Endothelial cell of umbilical vein (primary cell): ENCODE measurements around the gene KLHL21. TPM values are rescaled to one million over a fixed set of nuclear protein-coding genes. Genes with fewer than 3 reads are reported as not detected.

Experiments
- BruUV-seq: library from RNA; stranded (reverse); fragments of 400-500 nt; replicated peaks from 2 replicates; lab custom pipeline; 2021; lab: Mats Ljungman, UMichigan
- CTCF ChIA-PET: fragments of 300-600, 350-600 bp; sonication (Branson Sonifier 250); formaldehyde crosslinking; loops from one replicate; lab custom pipeline; 2021; ENCODE audit warnings: antibody characterized with exemption, inconsistent platforms; lab: Charles Lee
- POLR2A ChIA-PET: fragments of 300-600, 350-600 bp; sonication (Branson Sonifier 250); formaldehyde crosslinking; loops from one replicate; lab custom pipeline; 2021; ENCODE audit warnings: antibody characterized with exemption, inconsistent platforms; lab: Charles Lee
- DNase-seq: peaks from one replicate; pipeline ENCODE4 v3.0.0-alpha.2; 2011; ENCODE audit warnings: low read depth, low spot score
- FAIRE-seq: peaks from 2 replicates; lab custom pipeline; 2011; peaks lifted over from hg19 to GRCh38; lab: Jason Lieb, UNC
- H2AFZ ChIP-seq: 2 replicates; pipeline ENCODE4 v1.6.0; 2012; ENCODE audit warnings: low read depth, low read length, control low read depth, inconsistent platforms
- H3K27ac ChIP-seq: 2 replicates; pipeline ENCODE4 v1.5.1; 2011; ENCODE audit warnings: low read depth, mild to moderate bottlenecking, control low read depth, low read length, moderate library complexity; ENCODE audit not compliant: insufficient read depth
- H3K27me3 ChIP-seq, 2 experiments: 2 replicates each; pipeline versions ENCODE4 v1.6.0 to v1.6.1; 2011; ENCODE audit warnings: low read length in 2 of 2, mixed read lengths in 1 of 2; ENCODE audit not compliant: control insufficient read depth in 2 of 2, insufficient read depth in 2 of 2
- H3K36me3 ChIP-seq, 2 experiments: 2 replicates in 1 of 2; 3 replicates in 1 of 2; pipeline ENCODE4 v1.5.1; 2011; ENCODE audit warnings: low read length in 2 of 2, mild to moderate bottlenecking in 1 of 2, moderate library complexity in 1 of 2; ENCODE audit not compliant: control insufficient read depth in 2 of 2, insufficient read depth in 2 of 2; ENCODE audit errors: extremely low read depth in 1 of 2
- H3K4me1 ChIP-seq: 3 replicates; pipeline ENCODE4 v1.5.1; 2011; ENCODE audit warnings: mild to moderate bottlenecking, low read length; ENCODE audit not compliant: control insufficient read depth, insufficient read depth; ENCODE audit errors: extremely low read depth
- H3K4me2 ChIP-seq: 2 replicates; pipeline ENCODE4 v1.6.1; 2011; ENCODE audit warnings: low read length, control low read depth, mixed read lengths; ENCODE audit not compliant: insufficient read depth
- H3K4me3 ChIP-seq, 3 experiments: fragments of 200-600 bp in 1 of 3; sonication (generic), shearing (Covaris generic) in 1 of 3; replicated peaks in 1 of 3; 2 replicates each; pipeline ENCODE4 v1.5.1; 2011 to 2016; ENCODE audit warnings: control low read depth in 3 of 3, low read length in 3 of 3, mild to moderate bottlenecking in 2 of 3, inconsistent platforms in 1 of 3, low read depth in 1 of 3, moderate library complexity in 1 of 3; ENCODE audit not compliant: insufficient read depth in 1 of 3
- H3K79me2 ChIP-seq: 2 replicates; pipeline ENCODE4 v1.6.0; 2012; ENCODE audit warnings: low read length, inconsistent platforms; ENCODE audit not compliant: control insufficient read depth, insufficient read depth
- H3K9ac ChIP-seq: replicated peaks from 2 replicates; pipeline ENCODE3; 2011; ENCODE audit warnings: low read length, control low read depth; ENCODE audit not compliant: insufficient read depth; ENCODE audit errors: extremely low read depth
- H3K9me1 ChIP-seq: replicated peaks from 3 replicates; pipeline ENCODE4 v1.6.0; 2011; ENCODE audit warnings: mild to moderate bottlenecking, low read length; ENCODE audit not compliant: control insufficient read depth, insufficient read depth; ENCODE audit errors: extremely low read depth
- H3K9me3 ChIP-seq: replicated peaks from 2 replicates; pipeline ENCODE4 v1.5.1; 2012; ENCODE audit warnings: low read length, inconsistent platforms; ENCODE audit not compliant: control insufficient read depth, insufficient read depth
- H4K20me1 ChIP-seq: replicated peaks from 2 replicates; pipeline ENCODE3; 2011; ENCODE audit warnings: mild to moderate bottlenecking, low read length; ENCODE audit not compliant: control insufficient read depth, insufficient read depth; ENCODE audit errors: extremely low read depth
- EZH2 ChIP-seq: IDR thresholded peaks from 2 replicates; pipeline ENCODE4 v1.6.1; 2012; ENCODE audit warnings: borderline replicate concordance, low read depth, mild to moderate bottlenecking, moderate library complexity, low read length, inconsistent platforms; ENCODE audit not compliant: severe bottlenecking
- FOS ChIP-seq: IDR thresholded peaks from 2 replicates; pipeline ENCODE4 v1.6.1; 2011; ENCODE audit warnings: mild to moderate bottlenecking, low read length, moderate library complexity, borderline replicate concordance; ENCODE audit not compliant: insufficient read depth
- GATA2 ChIP-seq: IDR thresholded peaks from 2 replicates; pipeline ENCODE4 v1.7.0; 2011; ENCODE audit warnings: low read depth, mild to moderate bottlenecking, moderate library complexity, mixed read lengths, low read length; ENCODE audit not compliant: insufficient read length, insufficient read depth
- MYC ChIP-seq: IDR thresholded peaks from one replicate; pipeline ENCODE4 v1.6.1; 2011; ENCODE audit warnings: mild to moderate bottlenecking, low read depth, low read length
- POLR2A ChIP-seq: IDR thresholded peaks from 2 replicates; pipeline ENCODE4 v1.6.1; 2012; ENCODE audit warnings: low read depth, mild to moderate bottlenecking, control low read depth, low read length
- POLR2AphosphoS5 ChIP-seq: IDR thresholded peaks from 2 replicates; pipeline ENCODE4 v1.6.1; 2012; ENCODE audit warnings: low read depth, mild to moderate bottlenecking, control low read depth, low read length, moderate library complexity; ENCODE audit not compliant: insufficient read depth
- dilution Hi-C: fragments of 300-500 bp; cut with MboI; formaldehyde crosslinking; loops from one replicate; pipeline ENCODE4 v1.15.0; 2019; ENCODE audit warnings: low sequenced_read_pairs; ENCODE audit not compliant: extremely low pct_ligation_motif_present
- intact Hi-C: fragments of 100-400 bp; cut with micrococcal nuclease; formaldehyde crosslinking; loops from one replicate; pipeline ENCODE4 v1.10.0; 2022
- polyA plus RNA-seq, 4 experiments: library from polyadenylated mRNA; depleted of rRNA in 3 of 4; stranded (reverse) in 3 of 4; unstranded in 1 of 4; fragments of >200 nt; gene quantifications; 2 replicates each; pipeline versions ENCODE4 v1.2.1 to v1.2.3, GENCODE V29; 2011 to 2012; ENCODE audit warnings: missing spikeins in 1 of 4
- total RNA-seq: library from RNA; stranded (reverse); gene quantifications from 2 replicates; pipeline ENCODE4 v1.2.3, GENCODE V29; 2021
- TF ChIP-seq, protein P1 (sequence below), 2 donors: IDR thresholded peaks; 1 replicate in 1 of 2; 2 replicates in 1 of 2; pipeline ENCODE4 v1.5.1; 2011; ENCODE audit warnings: low read length in 2 of 2, mild to moderate bottlenecking in 2 of 2, moderate library complexity in 2 of 2, control low read depth in 1 of 2, inconsistent platforms in 1 of 2, low read depth in 1 of 2; ENCODE audit not compliant: insufficient read depth in 1 of 2; ENCODE audit errors: extremely low read depth in 1 of 2
- TF ChIP-seq, protein P2 (sequence below): IDR thresholded peaks from 2 replicates; pipeline ENCODE4 v1.6.1; 2011; ENCODE audit not compliant: insufficient read depth, insufficient read length

KLHL21 gene
- total and polyA plus RNA-seq, 2 donors (not counting 3 experiments of a cell fraction or from before 2014, with no cell fraction given), result 18.0 to 22.4 TPM

DNA sequence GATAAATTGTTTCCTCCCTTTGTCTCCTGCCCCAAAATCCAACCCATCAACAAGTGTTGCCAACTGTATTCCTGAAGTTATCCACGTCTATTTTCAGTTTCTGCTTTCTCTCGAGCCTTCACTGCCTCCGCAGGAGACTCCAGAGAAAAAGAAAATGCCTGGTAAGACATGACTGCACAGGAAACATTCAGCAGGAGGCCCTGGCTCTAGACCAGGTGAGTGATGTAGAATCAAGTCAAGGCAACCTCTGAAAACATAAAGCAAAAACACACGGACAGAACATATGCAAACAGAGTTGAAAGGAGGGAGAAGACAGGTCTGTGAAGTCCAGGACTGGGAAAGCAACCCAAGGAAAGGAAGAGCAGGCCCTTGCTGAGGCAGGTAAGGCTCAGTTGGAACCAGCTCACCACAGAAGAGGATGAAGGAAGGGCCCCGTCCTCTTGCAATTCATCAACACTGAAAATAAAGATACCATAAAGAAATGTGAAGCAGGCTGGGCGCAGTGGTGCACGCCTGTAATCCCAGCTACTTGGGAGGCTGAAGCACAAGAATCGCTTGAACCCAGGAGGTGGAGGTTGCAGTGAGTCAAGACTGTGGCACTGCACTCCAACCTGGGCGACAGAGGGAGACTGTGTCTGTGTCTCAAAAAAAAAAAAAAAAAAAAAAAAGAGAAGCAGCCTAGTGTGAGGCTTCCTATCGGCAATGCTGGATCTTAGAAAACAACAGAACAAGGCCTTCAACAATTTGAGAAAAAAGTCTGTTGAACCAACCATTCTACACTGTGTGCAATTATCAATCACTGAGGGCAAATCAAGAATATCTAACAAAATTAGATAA is 57.2 kb downstream of the KLHL21 start:
- TSS peak; percentile 67 for BruUV-seq
- FAIRE-seq (no peak), DNase-seq (peak; percentile 44)
- H3K79me2 ChIP-seq, result peaks cover 4% of the 10 kb centered on the region
- H3K4me1 ChIP-seq, result peaks cover 35% of the 10 kb centered on the region
- TF ChIP-seq FOS, result no peak
- TF ChIP-seq, protein P1, sequence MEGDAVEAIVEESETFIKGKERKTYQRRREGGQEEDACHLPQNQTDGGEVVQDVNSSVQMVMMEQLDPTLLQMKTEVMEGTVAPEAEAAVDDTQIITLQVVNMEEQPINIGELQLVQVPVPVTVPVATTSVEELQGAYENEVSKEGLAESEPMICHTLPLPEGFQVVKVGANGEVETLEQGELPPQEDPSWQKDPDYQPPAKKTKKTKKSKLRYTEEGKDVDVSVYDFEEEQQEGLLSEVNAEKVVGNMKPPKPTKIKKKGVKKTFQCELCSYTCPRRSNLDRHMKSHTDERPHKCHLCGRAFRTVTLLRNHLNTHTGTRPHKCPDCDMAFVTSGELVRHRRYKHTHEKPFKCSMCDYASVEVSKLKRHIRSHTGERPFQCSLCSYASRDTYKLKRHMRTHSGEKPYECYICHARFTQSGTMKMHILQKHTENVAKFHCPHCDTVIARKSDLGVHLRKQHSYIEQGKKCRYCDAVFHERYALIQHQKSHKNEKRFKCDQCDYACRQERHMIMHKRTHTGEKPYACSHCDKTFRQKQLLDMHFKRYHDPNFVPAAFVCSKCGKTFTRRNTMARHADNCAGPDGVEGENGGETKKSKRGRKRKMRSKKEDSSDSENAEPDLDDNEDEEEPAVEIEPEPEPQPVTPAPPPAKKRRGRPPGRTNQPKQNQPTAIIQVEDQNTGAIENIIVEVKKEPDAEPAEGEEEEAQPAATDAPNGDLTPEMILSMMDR (IDR thresholded peaks at IDR 0.05; ENCODE audit: extremely low read depth in 1 of 2, insufficient read depth in 1 of 2, low read depth in 1 of 2, low read length in 2 of 2), result no peak
- no peak for TF ChIP-seq MYC
- TF ChIP-seq, protein P2, sequence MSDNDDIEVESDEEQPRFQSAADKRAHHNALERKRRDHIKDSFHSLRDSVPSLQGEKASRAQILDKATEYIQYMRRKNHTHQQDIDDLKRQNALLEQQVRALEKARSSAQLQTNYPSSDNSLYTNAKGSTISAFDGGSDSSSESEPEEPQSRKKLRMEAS, result no peak
- no peak for TF ChIP-seq POLR2A
- TF ChIP-seq GATA2, result no peak
- TF ChIP-seq POLR2AphosphoS5, result no peak
- no peak for TF ChIP-seq EZH2
- peak overlapping the region; percentile 80 for H3K4me2 ChIP-seq
- no peaks in the 10 kb centered on the region for H3K9me1 ChIP-seq
- no peak overlapping the region for H2AFZ ChIP-seq
- no peaks in the 10 kb centered on the region for H3K27me3 ChIP-seq
- H3K36me3 ChIP-seq, result peaks cover 0 to 15% of the 10 kb centered on the region in 2 experiments
- no peaks in the 10 kb centered on the region for H3K9me3 ChIP-seq
- intact Hi-C loops (loop anchor here (1.0 to 2.0 kb wide), 3 partner anchors 9 to 57 kb away; partner anchors contain the start of genes KLHL21, NOL9 and PLEKHG5), dilution Hi-C loops (no loop called here)
- H3K4me3 ChIP-seq, result peak overlapping the region in 1 of 3 experiments; percentile 29
- H3K9ac ChIP-seq, result peak overlapping the region; percentile 64
- no peaks in the 10 kb centered on the region for H4K20me1 ChIP-seq
- POLR2A ChIA-PET, result no interaction called here
- H3K27ac ChIP-seq, result peak overlapping the region; percentile 83
- CTCF ChIA-PET, result interaction anchor here (1.0 to 1.6 kb wide), 3 partner anchors 54 to 101 kb away, joined by 4 read pairs; partner anchors contain the start of gene PLEKHG5
